Astrocyte of the cerebellum (primary cell): ENCODE results near the gene ANKS1B.
A peak's percentile ranks its signal among the peaks of the same experiment; 100 is the strongest.

Experiments used
- DNase-seq: peaks from one replicate; pipeline ENCODE4 v3.0.0-alpha.2; 2011; ENCODE audit warnings: low read depth
- H3K4me3 ChIP-seq: 2 replicates; pipeline ENCODE4 v1.5.1; 2011; ENCODE audit warnings: mild to moderate bottlenecking, low read depth, low read length, moderate library complexity
- CTCF ChIP-seq: IDR thresholded peaks from 2 replicates; pipeline ENCODE4 v1.5.1; 2012; ENCODE audit warnings: low read length, low read depth, moderate library complexity, mild to moderate bottlenecking; ENCODE audit errors: missing control alignments
- in situ Hi-C: cut with HindIII; loops from 2 replicates; pipeline ENCODE4 v1.10.0; 2017; ENCODE audit warnings: low sequenced_read_pairs

The ANKS1B gene

DNA sequence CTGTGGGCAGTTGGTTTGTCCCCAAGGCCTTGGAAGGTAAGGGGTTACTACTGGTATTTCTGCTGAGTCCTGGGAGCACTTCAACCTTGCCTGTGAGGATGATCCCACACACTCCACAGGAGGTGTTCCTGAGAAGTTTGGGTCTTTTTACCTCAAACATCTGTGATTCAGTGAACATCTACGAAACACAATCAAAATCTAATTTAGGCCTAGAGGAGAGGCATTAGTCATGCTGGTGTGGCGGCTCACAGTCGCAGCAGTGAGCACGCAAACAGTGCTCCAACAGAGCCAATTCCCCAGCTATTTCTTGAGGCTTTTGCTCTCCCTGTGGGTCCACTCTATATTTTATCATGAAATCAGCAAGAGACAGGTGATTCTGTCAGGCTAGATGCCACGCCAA lies 1232.0 kb downstream of the ANKS1B start:
- in situ Hi-C loops: no loop called here
- TF ChIP-seq CTCF: no peak
- peak; percentile 91 for DNase-seq
- no peak overlapping the region for H3K4me3 ChIP-seq

- DNase-seq: no peak
- H3K4me3 ChIP-seq: no peak overlapping the region
- TF ChIP-seq CTCF: no peak
- in situ Hi-C loops: no loop called here
Observed at GRCh38 chr12:98751580-98752115, 1233.1 kb downstream of the ANKS1B start.

DNA sequence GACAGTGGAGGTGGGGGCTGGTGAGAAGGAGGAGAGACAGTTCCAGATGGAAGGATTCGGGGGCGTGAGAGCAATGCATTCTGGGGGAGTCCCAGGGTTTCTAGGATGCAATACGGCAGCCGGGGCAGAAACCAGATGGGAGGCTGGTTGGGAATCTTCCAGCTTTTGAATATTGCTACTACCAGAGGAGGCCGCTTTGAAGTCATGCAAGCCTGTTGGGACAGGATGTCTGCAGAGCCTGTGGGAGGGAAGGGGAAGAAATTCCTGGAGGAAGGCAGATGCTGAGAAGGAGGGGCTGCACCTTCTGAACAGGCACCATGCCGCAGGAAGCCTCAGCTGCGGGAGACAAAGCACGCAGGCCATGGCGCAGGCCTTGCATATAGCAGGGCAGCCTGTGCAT lies 1234.2 kb downstream of the ANKS1B start:
- DNase-seq: no peak

DNA sequence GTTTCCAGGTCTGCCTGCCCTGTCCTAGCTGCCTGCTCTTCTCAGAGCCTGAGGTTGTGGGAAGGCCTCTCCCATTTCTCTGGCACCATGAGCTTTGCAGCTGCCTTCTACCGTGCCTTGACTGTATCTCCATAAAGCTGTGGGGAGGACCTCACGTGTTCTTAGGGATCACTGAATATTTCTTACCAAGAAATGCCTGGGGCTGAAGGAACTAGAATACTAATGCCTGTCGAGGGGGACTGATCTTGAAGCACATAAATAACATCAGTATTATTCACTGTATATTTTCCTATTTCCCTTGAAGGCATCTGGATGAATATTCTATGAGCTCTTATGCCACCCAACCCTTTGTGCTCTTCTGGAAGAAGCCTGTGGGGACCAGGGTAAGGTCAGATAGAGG lies 1236.3 kb downstream of the ANKS1B start:
- in situ Hi-C loops: loop anchor here (25.0 kb wide), 1 partner anchor 189 kb away; no protein-coding TSS in a partner anchor
- no peak for TF ChIP-seq CTCF
- H3K4me3 ChIP-seq: no peak overlapping the region
- DNase-seq: no peak

More for the DNA sequence above, 1234.2 kb downstream of the ANKS1B start:
- H3K4me3 ChIP-seq: no peak overlapping the region
- in situ Hi-C loops: no loop called here
- no peak for TF ChIP-seq CTCF

GRCh38 chr12:98745578-98746391 lies 1239.0 kb downstream of the ANKS1B start:
- H3K4me3 ChIP-seq: peak overlapping the region; percentile 25
- in situ Hi-C loops: loop anchor here (25.0 kb wide), 1 partner anchor 192 kb away; no protein-coding TSS in a partner anchor
- no peak for TF ChIP-seq CTCF
- DNase-seq: no peak

DNA sequence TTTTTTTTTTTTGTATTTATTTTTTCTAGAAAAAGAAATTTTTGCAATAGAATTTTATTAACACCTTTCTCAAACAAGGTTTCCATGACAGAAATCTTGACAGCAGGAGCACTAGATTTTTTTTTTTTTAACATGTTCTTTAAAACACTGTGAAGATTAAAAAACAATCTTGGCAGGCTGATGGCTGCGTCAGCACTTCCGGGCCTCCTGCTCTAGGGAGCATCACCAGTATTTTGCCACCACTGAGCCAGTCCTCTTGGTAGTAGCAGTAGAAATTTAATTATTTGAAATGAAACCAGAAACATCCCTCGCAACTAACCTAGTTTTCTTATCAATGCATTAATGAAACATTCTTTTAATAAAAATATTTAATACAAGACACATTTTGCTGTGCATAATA lies 1240.1 kb downstream of the ANKS1B start:
- no peak overlapping the region for H3K4me3 ChIP-seq
- in situ Hi-C loops: loop anchor here (25.0 kb wide), 1 partner anchor 193 kb away; no protein-coding TSS in a partner anchor
- DNase-seq: no peak
- TF ChIP-seq CTCF: no peak
